Measurements from ENCODE around the gene ZNF473. TPM values are rescaled to one million over a fixed set of nuclear protein-coding genes. Genes with fewer than 3 reads are reported as not detected.

ZNF473 gene
- total and polyA plus RNA-seq, 2 of the 13 experiments (the other 11 are each of a cell fraction or from before 2014, with no cell fraction given), result 5.8 to 11.9 TPM

GRCh38 chr19:50025794-50026549 is at the start of gene ZNF473 (continued):
- TF ChIP-seq ZBTB40 (IDR thresholded peaks at IDR 0.05), result no peak
- TF ChIP-seq ZBTB40 (CRISPR knock-in tag; IDR thresholded peaks at IDR 0.05), result peak; percentile 93
- TF ChIP-seq, protein P1, sequence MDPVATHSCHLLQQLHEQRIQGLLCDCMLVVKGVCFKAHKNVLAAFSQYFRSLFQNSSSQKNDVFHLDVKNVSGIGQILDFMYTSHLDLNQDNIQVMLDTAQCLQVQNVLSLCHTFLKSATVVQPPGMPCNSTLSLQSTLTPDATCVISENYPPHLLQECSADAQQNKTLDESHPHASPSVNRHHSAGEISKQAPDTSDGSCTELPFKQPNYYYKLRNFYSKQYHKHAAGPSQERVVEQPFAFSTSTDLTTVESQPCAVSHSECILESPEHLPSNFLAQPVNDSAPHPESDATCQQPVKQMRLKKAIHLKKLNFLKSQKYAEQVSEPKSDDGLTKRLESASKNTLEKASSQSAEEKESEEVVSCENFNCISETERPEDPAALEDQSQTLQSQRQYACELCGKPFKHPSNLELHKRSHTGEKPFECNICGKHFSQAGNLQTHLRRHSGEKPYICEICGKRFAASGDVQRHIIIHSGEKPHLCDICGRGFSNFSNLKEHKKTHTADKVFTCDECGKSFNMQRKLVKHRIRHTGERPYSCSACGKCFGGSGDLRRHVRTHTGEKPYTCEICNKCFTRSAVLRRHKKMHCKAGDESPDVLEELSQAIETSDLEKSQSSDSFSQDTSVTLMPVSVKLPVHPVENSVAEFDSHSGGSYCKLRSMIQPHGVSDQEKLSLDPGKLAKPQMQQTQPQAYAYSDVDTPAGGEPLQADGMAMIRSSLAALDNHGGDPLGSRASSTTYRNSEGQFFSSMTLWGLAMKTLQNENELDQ (CRISPR knock-in tag; IDR thresholded peaks at IDR 0.05; ENCODE audit: borderline replicate concordance), result no peak
- peak; percentile 91 for TF ChIP-seq KMT2A (CRISPR knock-in tag; IDR thresholded peaks at IDR 0.05)
- TF ChIP-seq LBX2 (CRISPR knock-in tag; IDR thresholded peaks at IDR 0.05; ENCODE audit: borderline replicate concordance), result peak; percentile 88; the same call in 1 of the 2 replicates
- TF ChIP-seq, protein P2, sequence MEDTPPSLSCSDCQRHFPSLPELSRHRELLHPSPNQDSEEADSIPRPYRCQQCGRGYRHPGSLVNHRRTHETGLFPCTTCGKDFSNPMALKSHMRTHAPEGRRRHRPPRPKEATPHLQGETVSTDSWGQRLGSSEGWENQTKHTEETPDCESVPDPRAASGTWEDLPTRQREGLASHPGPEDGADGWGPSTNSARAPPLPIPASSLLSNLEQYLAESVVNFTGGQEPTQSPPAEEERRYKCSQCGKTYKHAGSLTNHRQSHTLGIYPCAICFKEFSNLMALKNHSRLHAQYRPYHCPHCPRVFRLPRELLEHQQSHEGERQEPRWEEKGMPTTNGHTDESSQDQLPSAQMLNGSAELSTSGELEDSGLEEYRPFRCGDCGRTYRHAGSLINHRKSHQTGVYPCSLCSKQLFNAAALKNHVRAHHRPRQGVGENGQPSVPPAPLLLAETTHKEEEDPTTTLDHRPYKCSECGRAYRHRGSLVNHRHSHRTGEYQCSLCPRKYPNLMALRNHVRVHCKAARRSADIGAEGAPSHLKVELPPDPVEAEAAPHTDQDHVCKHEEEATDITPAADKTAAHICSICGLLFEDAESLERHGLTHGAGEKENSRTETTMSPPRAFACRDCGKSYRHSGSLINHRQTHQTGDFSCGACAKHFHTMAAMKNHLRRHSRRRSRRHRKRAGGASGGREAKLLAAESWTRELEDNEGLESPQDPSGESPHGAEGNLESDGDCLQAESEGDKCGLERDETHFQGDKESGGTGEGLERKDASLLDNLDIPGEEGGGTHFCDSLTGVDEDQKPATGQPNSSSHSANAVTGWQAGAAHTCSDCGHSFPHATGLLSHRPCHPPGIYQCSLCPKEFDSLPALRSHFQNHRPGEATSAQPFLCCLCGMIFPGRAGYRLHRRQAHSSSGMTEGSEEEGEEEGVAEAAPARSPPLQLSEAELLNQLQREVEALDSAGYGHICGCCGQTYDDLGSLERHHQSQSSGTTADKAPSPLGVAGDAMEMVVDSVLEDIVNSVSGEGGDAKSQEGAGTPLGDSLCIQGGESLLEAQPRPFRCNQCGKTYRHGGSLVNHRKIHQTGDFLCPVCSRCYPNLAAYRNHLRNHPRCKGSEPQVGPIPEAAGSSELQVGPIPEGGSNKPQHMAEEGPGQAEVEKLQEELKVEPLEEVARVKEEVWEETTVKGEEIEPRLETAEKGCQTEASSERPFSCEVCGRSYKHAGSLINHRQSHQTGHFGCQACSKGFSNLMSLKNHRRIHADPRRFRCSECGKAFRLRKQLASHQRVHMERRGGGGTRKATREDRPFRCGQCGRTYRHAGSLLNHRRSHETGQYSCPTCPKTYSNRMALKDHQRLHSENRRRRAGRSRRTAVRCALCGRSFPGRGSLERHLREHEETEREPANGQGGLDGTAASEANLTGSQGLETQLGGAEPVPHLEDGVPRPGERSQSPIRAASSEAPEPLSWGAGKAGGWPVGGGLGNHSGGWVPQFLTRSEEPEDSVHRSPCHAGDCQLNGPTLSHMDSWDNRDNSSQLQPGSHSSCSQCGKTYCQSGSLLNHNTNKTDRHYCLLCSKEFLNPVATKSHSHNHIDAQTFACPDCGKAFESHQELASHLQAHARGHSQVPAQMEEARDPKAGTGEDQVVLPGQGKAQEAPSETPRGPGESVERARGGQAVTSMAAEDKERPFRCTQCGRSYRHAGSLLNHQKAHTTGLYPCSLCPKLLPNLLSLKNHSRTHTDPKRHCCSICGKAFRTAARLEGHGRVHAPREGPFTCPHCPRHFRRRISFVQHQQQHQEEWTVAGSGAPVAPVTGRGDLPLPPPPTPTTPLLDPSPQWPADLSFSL (CRISPR knock-in tag; IDR thresholded peaks at IDR 0.05), result no peak
- peak; percentile 86 for TF ChIP-seq KAT7 (CRISPR knock-in tag; IDR thresholded peaks at IDR 0.05; ENCODE audit: borderline replicate concordance)
- peak; percentile 96; the same call in 1 of the 2 replicates for TF ChIP-seq ZNF558 (CRISPR knock-in tag; IDR thresholded peaks at IDR 0.05; ENCODE audit: borderline replicate concordance)
